ENCODE measurements around the gene INPP5A.
A peak's percentile ranks its signal among the peaks of the same experiment; 100 is the strongest.

Gene INPP5A

DNA sequence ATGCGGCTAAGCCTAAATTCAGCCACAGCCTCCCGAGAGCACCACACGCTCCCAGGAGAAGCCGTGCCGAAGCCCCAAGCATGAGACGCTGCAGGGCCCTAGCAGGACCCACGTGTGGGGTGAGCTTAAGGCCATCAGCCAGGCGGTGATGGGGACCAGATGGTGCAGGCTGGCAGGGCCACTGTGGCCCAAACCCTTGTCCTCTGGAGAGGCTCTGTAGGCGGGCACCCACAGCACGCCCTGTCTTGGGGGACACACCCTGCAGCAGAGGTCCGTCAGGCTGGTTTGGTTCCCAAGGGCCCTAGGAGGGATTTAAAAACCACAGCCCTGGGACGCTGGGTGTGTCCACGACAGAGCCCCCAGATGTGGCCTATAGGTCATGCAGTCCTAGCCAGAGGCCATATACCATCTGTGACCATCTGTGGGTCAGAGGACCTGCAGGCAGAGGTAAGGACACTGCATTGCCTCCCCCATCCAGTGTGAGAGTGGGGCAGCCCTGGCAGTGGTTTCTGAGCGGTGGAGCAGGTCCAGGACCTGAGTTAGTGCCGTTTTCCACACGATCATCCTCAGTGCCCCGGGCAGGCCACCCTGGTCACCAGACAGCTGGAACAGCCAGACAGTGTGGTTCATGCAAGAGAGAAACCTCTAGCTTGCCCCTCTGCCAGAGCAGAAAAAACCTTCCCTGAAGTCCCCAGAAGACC, 39.6 kb upstream of the INPP5A start:
- peaks cover 2% of the 10 kb centered on the region in 2 donors for H3K4me1 ChIP-seq (ENCODE audit: control insufficient read depth in 2 of 2, insufficient read depth in 1 of 2, low read depth in 1 of 2, low read length in 2 of 2)
- H4K8ac ChIP-seq (ENCODE audit: low read depth, low read length), result no peak overlapping the region
- H3K23ac ChIP-seq (ENCODE audit: low read depth, low read length, poor library complexity), result peak overlapping the region; percentile 57
- peaks cover 4% of the 10 kb centered on the region for H3K79me1 ChIP-seq (ENCODE audit: low read depth, low read length)
- peak overlapping the region; percentile 3 for H3K9ac ChIP-seq (ENCODE audit: low read depth, low read length, poor library complexity)
- WGBS, 2 donors (ENCODE audit: extremely low coverage in 2 of 2, insufficient read length in 2 of 2, insufficient replicate concordance in 1 of 2), result no CpG with 5 or more reads among the region's 17 CpGs
- no peaks in the 10 kb centered on the region for H3K9me3 ChIP-seq (replicated peaks in 1 of 2; ENCODE audit: control insufficient read depth in 2 of 2, insufficient read depth in 1 of 2, low read depth in 1 of 2, low read length in 2 of 2)
- H3K27me3 ChIP-seq (ENCODE audit: control insufficient read depth in 3 of 3, insufficient read depth in 3 of 3, low read depth in 1 of 3, low read length in 3 of 3), result peaks cover 0 to 20% (median 3%) of the 10 kb centered on the region in 3 experiments
- no peaks in the 10 kb centered on the region for H3K36me3 ChIP-seq (replicated peaks in 1 of 2; ENCODE audit: control insufficient read depth in 2 of 2, insufficient read depth in 2 of 2, low read length in 2 of 2)
- H2BK5ac ChIP-seq (ENCODE audit: low read length), result peak overlapping the region; percentile 43
- no peak overlapping the region for H2AFZ ChIP-seq (ENCODE audit: low read length)
- H2BK12ac ChIP-seq (ENCODE audit: low read length), result no peak overlapping the region
- H2AK5ac ChIP-seq (ENCODE audit: low read depth, low read length), result peak overlapping the region; percentile 56
- peak overlapping the region; percentile 3 for H3K4me2 ChIP-seq (ENCODE audit: insufficient read depth, low read length, poor library complexity, severe bottlenecking)
- H3K4me3 ChIP-seq (ENCODE audit: low read length in 2 of 2), result peak overlapping the region in 1 of 2 donors; percentile 14
- peak overlapping the region; percentile 80 for H3K18ac ChIP-seq (ENCODE audit: low read length)
- no peak overlapping the region for H3K4ac ChIP-seq (ENCODE audit: low read length)
- H4K91ac ChIP-seq (ENCODE audit: low read depth, low read length, poor library complexity), result no peak overlapping the region
- H2BK15ac ChIP-seq (ENCODE audit: low read length), result no peak overlapping the region
- DNase-seq (ENCODE audit: low spot score), result no peak
- H3K27ac ChIP-seq (replicated peaks; ENCODE audit: low read length), result no peak overlapping the region
- H3K14ac ChIP-seq (ENCODE audit: low read length), result peak overlapping the region; percentile 76
- peak overlapping the region; percentile 28 for H2BK120ac ChIP-seq (ENCODE audit: low read depth, low read length)

DNA sequence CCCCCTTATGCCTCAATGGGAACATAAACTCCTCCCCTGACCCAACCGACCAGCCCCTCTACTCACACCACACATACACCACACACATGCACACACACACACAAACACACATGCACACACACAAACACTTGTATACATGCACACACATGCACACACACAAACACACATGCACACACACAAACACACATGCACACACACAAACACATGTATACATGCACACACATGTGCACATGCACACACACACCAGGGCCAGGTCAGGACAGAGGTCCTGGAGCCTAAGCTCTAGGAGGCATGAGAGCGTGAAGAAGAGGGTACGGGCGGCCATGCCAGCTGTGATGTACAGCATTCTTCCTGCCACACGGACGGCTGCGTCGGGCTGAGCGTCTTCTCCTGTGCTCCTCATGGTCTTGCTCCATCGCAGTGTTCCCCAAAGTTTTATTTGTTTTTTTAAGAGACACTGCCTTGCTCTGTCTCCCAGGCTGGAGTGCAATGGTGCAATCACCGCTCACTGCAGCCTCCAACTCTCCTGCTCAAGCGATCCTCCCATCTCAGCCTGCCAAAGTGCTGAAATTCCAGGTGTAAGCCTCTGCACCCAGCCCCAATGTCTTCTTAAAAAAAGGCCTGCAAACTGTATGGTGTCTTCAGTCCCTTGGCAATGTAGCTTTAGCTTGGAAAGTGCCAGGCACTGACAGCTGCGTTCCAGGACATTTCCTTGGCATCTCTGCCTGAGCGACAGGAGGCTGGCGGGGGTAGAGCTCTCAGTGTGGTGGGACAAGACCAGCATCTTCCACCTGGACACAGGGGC, 38.8 kb upstream of the INPP5A start:
- no peak overlapping the region for H3K9ac ChIP-seq (ENCODE audit: low read depth, low read length, poor library complexity)
- H4K8ac ChIP-seq (ENCODE audit: low read depth, low read length), result no peak overlapping the region
- no CpG with 5 or more reads among the region's 15 CpGs for WGBS, 2 donors (ENCODE audit: extremely low coverage in 2 of 2, insufficient read length in 2 of 2, insufficient replicate concordance in 1 of 2)
- no peak overlapping the region for H2AK5ac ChIP-seq (ENCODE audit: low read depth, low read length)
- peaks cover 0 to 2% of the 10 kb centered on the region in 2 donors for H3K4me1 ChIP-seq (ENCODE audit: control insufficient read depth in 2 of 2, insufficient read depth in 1 of 2, low read depth in 1 of 2, low read length in 2 of 2)
- peaks cover 0 to 20% (median 3%) of the 10 kb centered on the region in 3 experiments for H3K27me3 ChIP-seq (ENCODE audit: control insufficient read depth in 3 of 3, insufficient read depth in 3 of 3, low read depth in 1 of 3, low read length in 3 of 3)
- H3K23ac ChIP-seq (ENCODE audit: low read depth, low read length, poor library complexity), result no peak overlapping the region
- H3K18ac ChIP-seq (ENCODE audit: low read length), result peak overlapping the region; percentile 58
- H3K4me3 ChIP-seq (ENCODE audit: low read length in 2 of 2), result peak overlapping the region in 1 of 2 donors; percentile 67
- H3K4ac ChIP-seq (ENCODE audit: low read length), result no peak overlapping the region
- H2BK5ac ChIP-seq (ENCODE audit: low read length), result no peak overlapping the region
- no peak overlapping the region for H3K4me2 ChIP-seq (ENCODE audit: insufficient read depth, low read length, poor library complexity, severe bottlenecking)
- H2BK120ac ChIP-seq (ENCODE audit: low read depth, low read length), result no peak overlapping the region
- H4K91ac ChIP-seq (ENCODE audit: low read depth, low read length, poor library complexity), result no peak overlapping the region
- no peak for DNase-seq (ENCODE audit: low spot score)
- H3K27ac ChIP-seq (replicated peaks; ENCODE audit: low read length), result no peak overlapping the region
- no peak overlapping the region for H2BK12ac ChIP-seq (ENCODE audit: low read length)
- H3K36me3 ChIP-seq (replicated peaks in 1 of 2; ENCODE audit: control insufficient read depth in 2 of 2, insufficient read depth in 2 of 2, low read length in 2 of 2), result no peaks in the 10 kb centered on the region
- H3K79me1 ChIP-seq (ENCODE audit: low read depth, low read length), result peaks cover 4% of the 10 kb centered on the region
- peak overlapping the region; percentile 43 for H3K14ac ChIP-seq (ENCODE audit: low read length)
- peaks cover under 1 to 1% of the 10 kb centered on the region in 2 donors for H3K9me3 ChIP-seq (replicated peaks in 1 of 2; ENCODE audit: control insufficient read depth in 2 of 2, insufficient read depth in 1 of 2, low read depth in 1 of 2, low read length in 2 of 2)
- H2BK15ac ChIP-seq (ENCODE audit: low read length), result no peak overlapping the region
- no peak overlapping the region for H2AFZ ChIP-seq (ENCODE audit: low read length)

DNA sequence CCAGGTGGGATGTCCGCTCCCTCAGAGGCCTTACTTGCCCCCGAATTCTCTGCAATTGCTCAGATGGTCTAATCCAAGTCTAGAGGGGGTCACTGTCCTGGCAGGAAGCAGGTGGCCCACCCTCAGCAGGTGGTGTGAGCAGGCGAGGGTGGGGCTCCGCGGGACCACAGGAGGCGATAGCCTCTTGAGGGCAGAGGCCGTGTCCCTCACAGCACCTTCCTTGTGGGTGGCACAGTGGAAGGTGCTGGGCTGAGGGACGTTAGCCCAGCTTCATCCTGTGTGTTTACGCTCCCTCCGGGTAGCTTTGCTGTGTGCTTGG, 38.3 kb upstream of the INPP5A start:
- H3K4me3 ChIP-seq (ENCODE audit: low read length in 2 of 2), result no peak overlapping the region

DNA sequence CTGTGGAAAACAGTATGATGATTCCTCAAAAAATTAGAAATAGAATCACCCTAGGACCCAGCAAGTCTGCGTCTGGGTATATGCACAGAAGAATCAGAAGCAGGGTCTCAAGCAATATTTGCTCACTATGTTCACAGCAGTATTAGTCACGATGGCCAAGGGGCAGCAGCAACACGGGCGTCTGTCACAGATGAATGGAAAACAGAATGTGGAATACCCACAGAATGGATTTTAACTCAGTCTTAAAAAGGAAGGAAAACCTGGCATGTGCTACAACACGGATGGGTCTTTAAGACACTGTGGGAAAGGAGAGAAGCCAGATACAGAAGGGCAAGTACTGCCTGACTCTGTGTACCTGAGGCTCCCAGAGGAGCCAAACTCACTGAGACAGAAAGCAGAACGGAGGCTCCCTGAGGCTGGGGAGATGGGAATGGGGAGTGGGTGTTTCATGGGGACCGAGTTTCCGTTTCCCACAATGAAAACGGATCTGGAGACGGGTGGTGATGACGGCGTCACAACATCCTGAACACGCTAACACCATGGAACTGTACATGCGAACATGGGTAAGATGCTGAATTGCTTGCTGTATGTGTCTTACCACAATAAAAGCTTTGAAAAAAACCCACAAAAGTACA, 36.7 kb upstream of the INPP5A start:
- Histone ChIP-seq H3K27ac (replicated peaks; ENCODE audit: low read length) (no peak overlapping the region), H2BK12ac (ENCODE audit: low read length) (no peak overlapping the region), H2BK15ac (ENCODE audit: low read length) (no peak overlapping the region), H3K9me3 (replicated peaks in 1 of 2; ENCODE audit: control insufficient read depth in 2 of 2, insufficient read depth in 1 of 2, low read depth in 1 of 2, low read length in 2 of 2) (peaks cover 7 to 15% of the 10 kb centered on the region in 2 donors), H3K36me3 (replicated peaks in 1 of 2; ENCODE audit: control insufficient read depth in 2 of 2, insufficient read depth in 2 of 2, low read length in 2 of 2) (no peaks in the 10 kb centered on the region), H3K23ac (ENCODE audit: low read depth, low read length, poor library complexity) (no peak overlapping the region), H2BK5ac (ENCODE audit: low read length) (no peak overlapping the region), H3K14ac (ENCODE audit: low read length) (peak overlapping the region; percentile 94), H3K4me2 (ENCODE audit: insufficient read depth, low read length, poor library complexity, severe bottlenecking) (no peak overlapping the region), H3K27me3 (ENCODE audit: control insufficient read depth in 3 of 3, insufficient read depth in 3 of 3, low read depth in 1 of 3, low read length in 3 of 3) (peaks cover 0 to 20% (median 3%) of the 10 kb centered on the region in 3 experiments), H4K8ac (ENCODE audit: low read depth, low read length) (no peak overlapping the region), H2AFZ (ENCODE audit: low read length) (no peak overlapping the region), H2BK120ac (ENCODE audit: low read depth, low read length) (no peak overlapping the region), H3K4ac (ENCODE audit: low read length) (no peak overlapping the region), H3K18ac (ENCODE audit: low read length) (no peak overlapping the region), H4K91ac (ENCODE audit: low read depth, low read length, poor library complexity) (no peak overlapping the region), H3K9ac (ENCODE audit: low read depth, low read length, poor library complexity) (no peak overlapping the region), H2AK5ac (ENCODE audit: low read depth, low read length) (peak overlapping the region; percentile 28), H3K4me3 (ENCODE audit: low read length in 2 of 2) (no peak overlapping the region), H3K4me1 (ENCODE audit: control insufficient read depth in 2 of 2, insufficient read depth in 1 of 2, low read depth in 1 of 2, low read length in 2 of 2) (peaks cover 0 to 2% of the 10 kb centered on the region in 2 donors), H3K79me1 (ENCODE audit: low read depth, low read length) (peaks cover 4% of the 10 kb centered on the region)
- no peak for DNase-seq (ENCODE audit: low spot score)
- no CpG with 5 or more reads among the region's 14 CpGs for WGBS, 2 donors (ENCODE audit: extremely low coverage in 2 of 2, insufficient read length in 2 of 2, insufficient replicate concordance in 1 of 2)

More for the DNA sequence above, 38.3 kb upstream of the INPP5A start:
- Histone ChIP-seq H4K8ac (ENCODE audit: low read depth, low read length) (no peak overlapping the region), H2BK5ac (ENCODE audit: low read length) (no peak overlapping the region), H3K4me2 (ENCODE audit: insufficient read depth, low read length, poor library complexity, severe bottlenecking) (no peak overlapping the region), H3K4ac (ENCODE audit: low read length) (no peak overlapping the region), H2BK120ac (ENCODE audit: low read depth, low read length) (no peak overlapping the region), H4K91ac (ENCODE audit: low read depth, low read length, poor library complexity) (no peak overlapping the region), H3K36me3 (replicated peaks in 1 of 2; ENCODE audit: control insufficient read depth in 2 of 2, insufficient read depth in 2 of 2, low read length in 2 of 2) (no peaks in the 10 kb centered on the region), H2AFZ (ENCODE audit: low read length) (no peak overlapping the region), H2AK5ac (ENCODE audit: low read depth, low read length) (no peak overlapping the region), H2BK15ac (ENCODE audit: low read length) (no peak overlapping the region), H3K23ac (ENCODE audit: low read depth, low read length, poor library complexity) (no peak overlapping the region), H2BK12ac (ENCODE audit: low read length) (no peak overlapping the region), H3K9me3 (replicated peaks in 1 of 2; ENCODE audit: control insufficient read depth in 2 of 2, insufficient read depth in 1 of 2, low read depth in 1 of 2, low read length in 2 of 2) (peaks cover 3 to 7% of the 10 kb centered on the region in 2 donors), H3K27me3 (ENCODE audit: control insufficient read depth in 3 of 3, insufficient read depth in 3 of 3, low read depth in 1 of 3, low read length in 3 of 3) (peaks cover 0 to 20% (median 3%) of the 10 kb centered on the region in 3 experiments), H3K27ac (replicated peaks; ENCODE audit: low read length) (no peak overlapping the region), H3K4me1 (ENCODE audit: control insufficient read depth in 2 of 2, insufficient read depth in 1 of 2, low read depth in 1 of 2, low read length in 2 of 2) (peaks cover 0 to 2% of the 10 kb centered on the region in 2 donors), H3K14ac (ENCODE audit: low read length) (no peak overlapping the region), H3K18ac (ENCODE audit: low read length) (peak overlapping the region; percentile 11), H3K9ac (ENCODE audit: low read depth, low read length, poor library complexity) (no peak overlapping the region), H3K79me1 (ENCODE audit: low read depth, low read length) (peaks cover 4% of the 10 kb centered on the region)
- WGBS, 2 donors (ENCODE audit: extremely low coverage in 2 of 2, insufficient read length in 2 of 2, insufficient replicate concordance in 1 of 2), result no CpG with 5 or more reads among the region's 10 CpGs
- no peak for DNase-seq (ENCODE audit: low spot score)

Data from neuronal stem cell (in vitro differentiated cells).